ENCODE data around the gene IL36B. TPM values are rescaled to one million over a fixed set of nuclear protein-coding genes. Genes with fewer than 3 reads are reported as not detected.

The IL36B gene
- total and polyA plus RNA-seq, 8 donors = not detected

DNA sequence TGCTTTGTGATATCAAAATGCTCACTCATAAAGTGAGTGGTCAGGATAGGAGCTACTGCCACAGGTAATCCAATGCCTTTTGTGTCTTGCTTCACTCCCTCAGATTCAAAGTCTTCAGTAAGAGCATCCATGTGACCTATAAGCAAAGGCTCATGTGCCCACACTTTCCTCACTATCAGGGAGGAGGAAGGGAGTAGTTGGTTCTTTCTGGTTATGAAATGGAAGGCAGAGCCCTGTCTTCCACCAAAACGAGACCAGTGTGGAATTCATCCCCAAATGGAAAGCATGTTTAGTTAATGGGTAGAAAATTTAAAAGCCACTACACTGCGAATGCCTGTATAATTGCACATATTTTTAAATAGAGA, 40.9 kb upstream of the IL36B start:
- Histone ChIP-seq H3K4me1 (no peaks in the 10 kb centered on the region), H3K36me3 (no peaks in the 10 kb centered on the region), H3K27ac (no peak overlapping the region), H3K4me3 (no peak overlapping the region), H3K9me3 (peaks cover 0 to 5% (median 0%) of the 10 kb centered on the region in 4 donors), H3K27me3 (no peaks in the 10 kb centered on the region)
- WGBS, 5 donors = 42 to 65% (median 55%) methylated on average over 2 of the region's 2 CpGs
- no peak for DNase-seq
- no peak for TF ChIP-seq POLR2A (IDR thresholded peaks at IDR 0.05)
- TF ChIP-seq POLR2AphosphoS5 (IDR thresholded peaks at IDR 0.05) = no peak
- TF ChIP-seq EP300 (IDR thresholded peaks at IDR 0.05) = no peak
- TF ChIP-seq, protein P1, sequence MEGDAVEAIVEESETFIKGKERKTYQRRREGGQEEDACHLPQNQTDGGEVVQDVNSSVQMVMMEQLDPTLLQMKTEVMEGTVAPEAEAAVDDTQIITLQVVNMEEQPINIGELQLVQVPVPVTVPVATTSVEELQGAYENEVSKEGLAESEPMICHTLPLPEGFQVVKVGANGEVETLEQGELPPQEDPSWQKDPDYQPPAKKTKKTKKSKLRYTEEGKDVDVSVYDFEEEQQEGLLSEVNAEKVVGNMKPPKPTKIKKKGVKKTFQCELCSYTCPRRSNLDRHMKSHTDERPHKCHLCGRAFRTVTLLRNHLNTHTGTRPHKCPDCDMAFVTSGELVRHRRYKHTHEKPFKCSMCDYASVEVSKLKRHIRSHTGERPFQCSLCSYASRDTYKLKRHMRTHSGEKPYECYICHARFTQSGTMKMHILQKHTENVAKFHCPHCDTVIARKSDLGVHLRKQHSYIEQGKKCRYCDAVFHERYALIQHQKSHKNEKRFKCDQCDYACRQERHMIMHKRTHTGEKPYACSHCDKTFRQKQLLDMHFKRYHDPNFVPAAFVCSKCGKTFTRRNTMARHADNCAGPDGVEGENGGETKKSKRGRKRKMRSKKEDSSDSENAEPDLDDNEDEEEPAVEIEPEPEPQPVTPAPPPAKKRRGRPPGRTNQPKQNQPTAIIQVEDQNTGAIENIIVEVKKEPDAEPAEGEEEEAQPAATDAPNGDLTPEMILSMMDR (IDR thresholded peaks at IDR 0.05) = no peak
- intact Hi-C loops (cut with DNase I; ENCODE audit: low total_unique reads) = no loop called here

DNA sequence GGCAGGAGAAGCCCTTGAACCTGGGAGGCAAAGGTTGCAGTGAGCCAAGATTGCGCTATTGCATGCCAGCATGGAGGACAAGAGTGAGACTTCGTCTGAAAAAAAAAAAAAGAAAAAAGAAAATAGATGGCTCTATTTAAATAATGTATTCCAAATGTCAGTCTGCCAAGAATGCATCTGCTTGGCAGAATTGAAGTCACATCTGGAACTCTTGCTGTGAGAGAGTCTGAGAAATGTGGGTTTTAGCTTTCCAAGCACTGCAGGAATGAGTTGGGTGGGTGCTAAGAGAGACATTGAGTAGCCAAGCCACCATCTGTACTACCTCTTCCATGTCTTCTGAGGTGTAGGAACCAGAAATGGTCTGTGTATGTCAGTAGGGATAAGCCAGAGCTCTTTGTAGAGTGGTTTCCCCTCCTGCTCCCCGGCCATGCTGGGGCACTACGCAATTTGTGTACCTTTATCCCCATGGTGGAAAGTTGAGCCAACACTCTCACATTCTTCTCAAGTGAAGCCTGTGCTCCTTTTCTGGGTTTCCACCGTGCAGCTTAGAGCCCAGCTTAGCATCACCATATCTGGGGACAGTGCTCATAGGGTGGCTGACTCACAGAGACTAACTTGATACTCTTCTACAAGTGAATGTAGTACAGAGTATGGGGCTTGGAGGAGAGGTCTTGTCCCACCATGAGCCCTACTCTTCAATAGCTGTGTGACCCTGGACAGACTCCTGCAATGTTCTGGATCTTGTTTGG, 40.4 kb upstream of the IL36B start:
- intact Hi-C loops (cut with DNase I; ENCODE audit: low total_unique reads) = no loop called here
- H3K4me3 ChIP-seq = no peak overlapping the region
- TF ChIP-seq EP300 (IDR thresholded peaks at IDR 0.05) = no peak
- TF ChIP-seq POLR2A (IDR thresholded peaks at IDR 0.05) = no peak
- TF ChIP-seq POLR2AphosphoS5 (IDR thresholded peaks at IDR 0.05) = no peak
- TF ChIP-seq, protein P1 (IDR thresholded peaks at IDR 0.05) = no peak
- no peaks in the 10 kb centered on the region for H3K36me3 ChIP-seq
- peaks cover 0 to 5% (median 0%) of the 10 kb centered on the region in 4 donors for H3K9me3 ChIP-seq
- H3K27me3 ChIP-seq = no peaks in the 10 kb centered on the region
- 78 to 89% (median 88%) methylated on average over 5 of the region's 5 CpGs for WGBS, 5 donors
- H3K27ac ChIP-seq = no peak overlapping the region
- no peak for DNase-seq
- no peaks in the 10 kb centered on the region for H3K4me1 ChIP-seq

DNA sequence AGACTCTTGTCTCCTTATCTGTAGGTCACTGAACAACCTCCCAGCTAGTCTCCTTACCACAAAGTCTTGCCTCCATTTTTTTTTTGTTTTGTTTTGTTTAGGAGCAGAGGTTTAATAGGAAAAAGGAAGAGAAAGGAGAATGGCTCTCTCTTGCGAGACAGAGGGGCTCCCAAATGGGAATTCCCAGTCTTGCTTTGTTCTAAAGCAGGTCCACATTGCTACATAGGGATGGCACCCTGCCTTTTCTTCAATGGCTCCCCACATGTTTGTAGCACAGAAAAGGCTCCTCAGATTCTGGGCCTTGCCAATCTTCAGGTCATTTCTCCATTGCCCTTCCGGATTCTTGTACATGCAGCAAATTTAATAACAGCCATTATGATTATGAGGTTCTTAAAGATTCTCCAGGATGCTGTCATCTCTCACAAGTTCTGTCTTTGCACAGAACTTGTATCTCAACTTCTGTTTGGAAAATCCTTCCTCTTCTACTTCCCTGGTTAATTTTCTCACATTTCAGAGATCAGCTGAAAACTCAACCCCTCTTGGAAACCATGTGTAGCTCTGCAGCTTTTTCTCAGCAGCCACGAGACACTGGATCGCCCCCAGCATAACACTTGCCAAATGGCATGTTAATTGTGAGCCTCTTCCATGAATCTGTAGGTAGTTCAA, 38.7 kb upstream of the IL36B start:
- intact Hi-C loops (cut with DNase I; ENCODE audit: low total_unique reads) = no loop called here
- Histone ChIP-seq H3K27me3 (no peaks in the 10 kb centered on the region), H3K36me3 (no peaks in the 10 kb centered on the region), H3K4me1 (no peaks in the 10 kb centered on the region), H3K4me3 (no peak overlapping the region), H3K27ac (no peak overlapping the region), H3K9me3 (peaks cover 0 to 5% (median 2%) of the 10 kb centered on the region in 4 donors)
- 70 to 85% (median 77%) methylated on average over 4 of the region's 4 CpGs for WGBS, 5 donors
- no peak for DNase-seq
- TF ChIP-seq POLR2AphosphoS5 (IDR thresholded peaks at IDR 0.05) = no peak
- TF ChIP-seq EP300 (IDR thresholded peaks at IDR 0.05) = no peak
- TF ChIP-seq, protein P1 (IDR thresholded peaks at IDR 0.05) = no peak
- TF ChIP-seq POLR2A (IDR thresholded peaks at IDR 0.05) = no peak

DNA sequence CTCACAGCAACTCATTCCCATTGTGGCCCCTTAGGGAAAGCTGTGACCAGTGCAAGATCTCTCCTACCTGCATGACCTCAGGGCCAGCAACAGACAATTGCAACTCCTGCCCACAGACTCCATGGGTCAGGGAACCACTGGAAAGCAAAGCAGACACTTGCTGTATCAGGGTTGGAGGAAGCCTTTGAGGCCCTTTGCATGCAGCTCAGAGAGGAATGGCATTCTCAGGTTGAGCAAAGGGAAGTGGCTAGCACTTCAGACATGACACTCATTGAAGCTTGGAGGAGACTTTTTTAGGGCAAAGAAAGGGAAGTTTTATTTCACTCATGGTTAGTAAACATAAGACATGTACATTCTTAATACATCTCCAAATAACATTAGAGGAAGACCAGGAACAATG, 37.2 kb upstream of the IL36B start:
- intact Hi-C loops (cut with DNase I; ENCODE audit: low total_unique reads) = no loop called here
- Histone ChIP-seq H3K9me3 (peaks cover 0 to 4% (median 2%) of the 10 kb centered on the region in 4 donors), H3K27me3 (no peaks in the 10 kb centered on the region), H3K36me3 (no peaks in the 10 kb centered on the region), H3K27ac (no peak overlapping the region), H3K4me3 (no peak overlapping the region), H3K4me1 (no peaks in the 10 kb centered on the region)
- TF ChIP-seq, protein P1 (IDR thresholded peaks at IDR 0.05) = no peak
- TF ChIP-seq POLR2A (IDR thresholded peaks at IDR 0.05) (no peak), EP300 (IDR thresholded peaks at IDR 0.05) (no peak), POLR2AphosphoS5 (IDR thresholded peaks at IDR 0.05) (no peak)
- DNase-seq = no peak
